ENCODE data around the gene USP26.

DNA sequence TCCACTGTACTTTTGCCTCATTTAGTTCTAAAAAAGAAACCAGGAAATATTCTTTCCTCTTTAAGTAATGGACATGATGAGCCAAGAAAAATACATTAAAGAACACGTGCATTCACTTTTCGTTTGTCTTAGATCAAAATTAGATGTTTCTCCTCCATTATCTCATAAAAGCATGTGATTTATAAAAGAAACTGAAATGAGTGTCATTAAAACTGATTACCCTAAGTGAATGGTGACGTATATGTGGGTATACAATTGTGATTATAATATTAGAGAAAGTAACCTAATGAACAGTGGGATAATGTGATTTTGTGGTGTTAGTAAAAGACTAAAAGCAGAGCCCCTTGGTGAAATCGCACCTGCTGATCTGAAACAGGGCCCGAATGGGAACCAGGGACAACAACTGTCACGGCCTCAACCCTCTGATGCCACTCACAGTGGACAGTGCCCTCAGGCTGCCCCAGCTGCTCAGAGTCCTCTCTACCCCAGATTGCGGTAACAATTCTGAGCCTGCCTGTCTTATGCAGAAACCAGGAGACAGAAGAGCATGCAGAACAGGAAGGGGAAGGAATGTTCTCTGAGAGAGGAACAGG, 112.8 kb downstream of the USP26 start:
- TF ChIP-seq, protein P1, sequence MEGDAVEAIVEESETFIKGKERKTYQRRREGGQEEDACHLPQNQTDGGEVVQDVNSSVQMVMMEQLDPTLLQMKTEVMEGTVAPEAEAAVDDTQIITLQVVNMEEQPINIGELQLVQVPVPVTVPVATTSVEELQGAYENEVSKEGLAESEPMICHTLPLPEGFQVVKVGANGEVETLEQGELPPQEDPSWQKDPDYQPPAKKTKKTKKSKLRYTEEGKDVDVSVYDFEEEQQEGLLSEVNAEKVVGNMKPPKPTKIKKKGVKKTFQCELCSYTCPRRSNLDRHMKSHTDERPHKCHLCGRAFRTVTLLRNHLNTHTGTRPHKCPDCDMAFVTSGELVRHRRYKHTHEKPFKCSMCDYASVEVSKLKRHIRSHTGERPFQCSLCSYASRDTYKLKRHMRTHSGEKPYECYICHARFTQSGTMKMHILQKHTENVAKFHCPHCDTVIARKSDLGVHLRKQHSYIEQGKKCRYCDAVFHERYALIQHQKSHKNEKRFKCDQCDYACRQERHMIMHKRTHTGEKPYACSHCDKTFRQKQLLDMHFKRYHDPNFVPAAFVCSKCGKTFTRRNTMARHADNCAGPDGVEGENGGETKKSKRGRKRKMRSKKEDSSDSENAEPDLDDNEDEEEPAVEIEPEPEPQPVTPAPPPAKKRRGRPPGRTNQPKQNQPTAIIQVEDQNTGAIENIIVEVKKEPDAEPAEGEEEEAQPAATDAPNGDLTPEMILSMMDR (conservative IDR thresholded peaks at IDR 0.05; ENCODE audit: low read depth, low read length), result no peak
- TF ChIP-seq EZH2phosphoT487 (IDR thresholded peaks at IDR 0.05; ENCODE audit: borderline replicate concordance, low read length), result no peak
